Peyer's patch (tissue), 4 donors: ENCODE data around the gene AKAP13. TPM values are rescaled to one million over a fixed set of nuclear protein-coding genes. Genes with fewer than 3 reads are reported as not detected.
A peak's percentile ranks its signal among the peaks of the same experiment; 100 is the strongest.
"Not testable (repeated sequence)": the region's sequence is repeated elsewhere in the genome, so short reads cannot be mapped to it uniquely, and the experiment has no call there.

ENCODE experiments used
- DNase-seq, 3 donors: peaks; one replicate each; pipeline ENCODE4 v3.0.0-alpha.2; 2017 to 2019
- H3K27ac ChIP-seq, 4 donors: fragments of 200-600 bp; sonication (generic); one replicate each; pipeline ENCODE4 v1.5.1; 2016 to 2019
- H3K27me3 ChIP-seq, 2 donors: fragments of 200-600 bp; sonication (generic); one replicate each; pipeline ENCODE4 v1.5.1; 2019
- H3K36me3 ChIP-seq, 3 donors: fragments of 200-600 bp; sonication (generic); one replicate each; pipeline ENCODE4 v1.5.1; 2016 to 2019
- H3K4me1 ChIP-seq, 4 donors: fragments of 200-600 bp; sonication (generic); one replicate each; pipeline ENCODE4 v1.5.1; 2016 to 2019
- H3K4me3 ChIP-seq, 4 donors: fragments of 200-600 bp; sonication (generic); 1 replicate in 3 of 4; 2 replicates in 1 of 4; pipeline ENCODE4 v1.5.1; 2016 to 2019; ENCODE audit warnings: mild to moderate bottlenecking in 1 of 4
- H3K9me3 ChIP-seq, 4 donors: fragments of 200-600 bp; sonication (generic); one replicate each; pipeline ENCODE4 v1.5.1; 2016 to 2019; ENCODE audit warnings: mild to moderate bottlenecking in 1 of 4
- POLR2A ChIP-seq, 2 donors: fragments of 450-650 bp; IDR thresholded peaks; one replicate each; pipeline ENCODE4 v1.5.1; 2017; ENCODE audit warnings: antibody characterized with exemption in 2 of 2, mild to moderate bottlenecking in 2 of 2, moderate library complexity in 2 of 2
- total RNA-seq, 4 donors: library from RNA; depleted of rRNA; stranded (reverse); fragments of >200 nt; gene quantifications; one replicate each; pipeline ENCODE4 v1.1.0, GENCODE V29; 2016
- TF ChIP-seq, protein P1 (sequence below), 6 experiments: fragments of 450-650 bp in 4 of 6; fragments of 200-600 bp in 2 of 6; sonication (generic) in 1 of 6; IDR thresholded peaks; one replicate each; pipeline ENCODE4 v1.5.1; 2017 to 2019; ENCODE audit warnings: antibody characterized with exemption in 6 of 6, mild to moderate bottlenecking in 3 of 6, moderate library complexity in 1 of 6

AKAP13 gene
- total RNA-seq, 4 donors from 2014 or later: 166 to 742 (median 242) TPM

DNA sequence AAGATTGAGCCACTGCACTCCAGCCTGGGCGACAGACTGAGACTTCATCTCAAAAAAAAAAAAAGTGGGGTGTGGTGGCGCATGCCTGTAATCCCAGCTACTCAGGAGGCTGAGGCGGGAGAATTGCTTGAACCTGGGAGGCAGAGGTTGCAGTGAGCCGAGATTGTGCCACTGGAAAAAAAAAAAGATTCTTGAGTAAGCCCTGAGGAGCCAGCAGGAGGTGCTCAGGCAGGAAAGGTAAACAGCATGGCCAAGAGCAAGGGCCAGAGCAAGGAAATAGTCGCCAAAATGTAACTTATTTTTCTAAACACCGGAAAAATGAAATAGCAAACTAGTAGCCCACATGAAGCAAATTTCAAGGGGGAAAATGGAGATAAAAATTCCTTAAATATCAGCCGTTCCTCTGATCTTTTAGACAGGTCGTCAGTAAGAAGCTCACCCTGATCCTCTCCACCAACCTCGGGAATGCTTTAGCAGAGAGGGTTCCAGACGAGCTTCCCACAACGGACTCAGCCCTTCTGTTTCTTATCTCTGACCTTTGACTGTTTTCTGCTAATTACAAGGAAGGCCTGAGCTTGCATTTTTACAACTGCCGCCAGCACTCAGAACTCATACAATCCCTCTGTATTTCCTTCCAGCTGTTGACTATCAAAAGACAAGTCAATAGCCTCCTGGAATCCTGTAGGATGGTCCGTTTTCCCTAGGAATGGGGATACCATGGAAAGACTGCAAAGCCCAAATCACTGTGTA lies 45.0 kb upstream of the AKAP13 start:
- DNase-seq: peak in 1 of 3 donors; percentile 68

GRCh38 chr15:85336880-85337279 lies 43.5 kb upstream of the AKAP13 start:
- H3K9me3 ChIP-seq: no peaks in the 10 kb centered on the region
- H3K36me3 ChIP-seq: no peaks in the 10 kb centered on the region
- no peaks in the 10 kb centered on the region for H3K27me3 ChIP-seq
- DNase-seq: no peak
- no peak for TF ChIP-seq POLR2A (IDR thresholded peaks at IDR 0.05)
- TF ChIP-seq, protein P1, sequence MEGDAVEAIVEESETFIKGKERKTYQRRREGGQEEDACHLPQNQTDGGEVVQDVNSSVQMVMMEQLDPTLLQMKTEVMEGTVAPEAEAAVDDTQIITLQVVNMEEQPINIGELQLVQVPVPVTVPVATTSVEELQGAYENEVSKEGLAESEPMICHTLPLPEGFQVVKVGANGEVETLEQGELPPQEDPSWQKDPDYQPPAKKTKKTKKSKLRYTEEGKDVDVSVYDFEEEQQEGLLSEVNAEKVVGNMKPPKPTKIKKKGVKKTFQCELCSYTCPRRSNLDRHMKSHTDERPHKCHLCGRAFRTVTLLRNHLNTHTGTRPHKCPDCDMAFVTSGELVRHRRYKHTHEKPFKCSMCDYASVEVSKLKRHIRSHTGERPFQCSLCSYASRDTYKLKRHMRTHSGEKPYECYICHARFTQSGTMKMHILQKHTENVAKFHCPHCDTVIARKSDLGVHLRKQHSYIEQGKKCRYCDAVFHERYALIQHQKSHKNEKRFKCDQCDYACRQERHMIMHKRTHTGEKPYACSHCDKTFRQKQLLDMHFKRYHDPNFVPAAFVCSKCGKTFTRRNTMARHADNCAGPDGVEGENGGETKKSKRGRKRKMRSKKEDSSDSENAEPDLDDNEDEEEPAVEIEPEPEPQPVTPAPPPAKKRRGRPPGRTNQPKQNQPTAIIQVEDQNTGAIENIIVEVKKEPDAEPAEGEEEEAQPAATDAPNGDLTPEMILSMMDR (IDR thresholded peaks at IDR 0.05): no peak
- H3K27ac ChIP-seq: no peak overlapping the region
- peaks cover 0 to 14% (median 0%) of the 10 kb centered on the region in 4 donors for H3K4me1 ChIP-seq
- H3K4me3 ChIP-seq: no peak overlapping the region

More for the DNA sequence above, 45.0 kb upstream of the AKAP13 start:
- no peak for TF ChIP-seq POLR2A (IDR thresholded peaks at IDR 0.05)
- TF ChIP-seq, protein P1 (IDR thresholded peaks at IDR 0.05): peak in 3 of 6 experiments; percentile 14 to 39 (median 24)
- H3K9me3 ChIP-seq: no peaks in the 10 kb centered on the region
- no peak overlapping the region for H3K4me3 ChIP-seq
- H3K36me3 ChIP-seq: no peaks in the 10 kb centered on the region
- H3K4me1 ChIP-seq: peaks cover 0 to 29% (median 8%) of the 10 kb centered on the region in 4 donors
- H3K27me3 ChIP-seq: no peaks in the 10 kb centered on the region
- H3K27ac ChIP-seq: peak overlapping the region in 3 of 4 donors; percentile 18 to 83 (median 69)

- Histone ChIP-seq H3K36me3 (no peaks in the 10 kb centered on the region), H3K9me3 (no peaks in the 10 kb centered on the region), H3K4me3 (no peak overlapping the region), H3K27ac (no peak overlapping the region), H3K4me1 (peaks cover 0 to 9% (median 0%) of the 10 kb centered on the region in 4 donors), H3K27me3 (no peaks in the 10 kb centered on the region)
- TF ChIP-seq, protein P1 (IDR thresholded peaks at IDR 0.05): no peak
- TF ChIP-seq POLR2A (IDR thresholded peaks at IDR 0.05): no peak
- no peak for DNase-seq
Observed at GRCh38 chr15:85337425-85338074, 42.9 kb upstream of the AKAP13 start.

DNA sequence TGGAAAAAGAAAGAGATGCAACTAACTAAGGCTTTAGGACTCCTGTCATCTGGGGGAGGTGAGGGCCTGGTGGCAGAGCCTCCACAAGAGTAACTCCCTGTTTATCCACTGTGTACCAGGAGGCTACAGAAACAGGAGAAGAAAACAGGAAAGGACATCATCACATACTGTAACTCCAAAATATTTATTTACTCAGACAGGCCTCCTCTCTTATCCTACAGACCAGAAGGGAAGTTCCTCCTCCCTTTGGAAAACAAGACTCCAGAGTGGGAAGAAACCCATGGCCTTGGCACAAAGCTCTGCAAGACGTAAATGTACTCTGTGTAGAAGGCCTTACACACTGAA lies 40.1 kb upstream of the AKAP13 start:
- no peak for TF ChIP-seq POLR2A (IDR thresholded peaks at IDR 0.05)
- TF ChIP-seq, protein P1 (IDR thresholded peaks at IDR 0.05): no peak
- no peaks in the 10 kb centered on the region for H3K36me3 ChIP-seq
- H3K9me3 ChIP-seq: no peaks in the 10 kb centered on the region
- no peak overlapping the region for H3K4me3 ChIP-seq
- DNase-seq: no peak
- H3K27me3 ChIP-seq: no peaks in the 10 kb centered on the region
- peaks cover 0 to 18% (median 0%) of the 10 kb centered on the region in 4 donors for H3K4me1 ChIP-seq
- H3K27ac ChIP-seq: no peak overlapping the region

- Histone ChIP-seq H3K4me1 (peaks cover 0 to 15% (median 0%) of the 10 kb centered on the region in 4 donors), H3K4me3 (no peak overlapping the region), H3K36me3 (no peaks in the 10 kb centered on the region), H3K27ac (no peak overlapping the region), H3K9me3 (no peaks in the 10 kb centered on the region), H3K27me3 (no peaks in the 10 kb centered on the region)
- DNase-seq: no peak
- no peak for TF ChIP-seq POLR2A (IDR thresholded peaks at IDR 0.05)
- TF ChIP-seq, protein P1 (IDR thresholded peaks at IDR 0.05): no peak
Observed at GRCh38 chr15:85340852-85341251, 39.6 kb upstream of the AKAP13 start.

DNA sequence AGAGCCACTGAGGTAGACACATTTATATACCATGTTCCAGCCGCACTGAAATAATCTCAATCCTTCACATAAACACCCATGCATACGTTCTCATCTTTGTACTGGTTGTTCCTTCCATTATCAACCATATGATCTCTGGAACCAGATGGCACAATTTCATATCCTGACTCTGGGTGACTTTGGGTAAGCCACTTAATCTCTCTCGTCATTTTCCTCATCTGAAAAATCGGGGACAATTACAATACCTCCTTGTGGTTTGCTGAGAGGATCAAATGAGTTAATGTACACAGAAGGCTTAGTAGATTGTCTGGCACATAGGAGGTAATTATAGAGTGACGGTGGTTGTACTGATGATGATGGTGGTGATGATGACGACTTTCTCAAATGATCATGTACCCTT lies 38.2 kb upstream of the AKAP13 start:
- H3K27ac ChIP-seq, DNase-seq, H3K4me3 ChIP-seq, H3K27me3 ChIP-seq, H3K9me3 ChIP-seq, H3K36me3 ChIP-seq: not testable (repeated sequence)
- H3K4me1 ChIP-seq: peaks cover 0 to 13% (median 0%) of the 10 kb centered on the region in 4 donors

DNA sequence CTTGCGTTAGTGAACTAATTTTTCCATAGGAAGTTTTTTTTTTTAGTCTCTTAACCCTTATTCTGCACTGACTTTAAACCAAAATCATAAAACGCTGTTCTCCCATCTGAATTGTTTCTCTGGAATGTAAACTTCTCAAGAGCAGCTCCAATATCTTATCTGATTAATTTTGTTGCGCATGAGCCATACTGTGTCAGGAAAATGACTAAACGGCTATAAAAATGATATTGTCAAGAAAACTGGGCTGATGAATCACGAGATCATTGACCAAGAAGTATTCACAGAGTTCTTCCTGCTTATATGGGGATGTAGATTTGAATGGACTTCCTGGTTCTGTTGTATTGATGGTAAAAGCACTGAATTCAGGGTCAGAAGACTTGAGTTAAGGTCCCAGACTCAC lies 37.0 kb upstream of the AKAP13 start:
- H3K27me3 ChIP-seq, H3K9me3 ChIP-seq, H3K4me3 ChIP-seq, DNase-seq, H3K36me3 ChIP-seq: not testable (repeated sequence)
- H3K4me1 ChIP-seq: peaks cover 0 to 13% (median 0%) of the 10 kb centered on the region in 4 donors
- peak overlapping the region in 3 of 4 donors; percentile 24 to 70 (median 63) for H3K27ac ChIP-seq

DNA sequence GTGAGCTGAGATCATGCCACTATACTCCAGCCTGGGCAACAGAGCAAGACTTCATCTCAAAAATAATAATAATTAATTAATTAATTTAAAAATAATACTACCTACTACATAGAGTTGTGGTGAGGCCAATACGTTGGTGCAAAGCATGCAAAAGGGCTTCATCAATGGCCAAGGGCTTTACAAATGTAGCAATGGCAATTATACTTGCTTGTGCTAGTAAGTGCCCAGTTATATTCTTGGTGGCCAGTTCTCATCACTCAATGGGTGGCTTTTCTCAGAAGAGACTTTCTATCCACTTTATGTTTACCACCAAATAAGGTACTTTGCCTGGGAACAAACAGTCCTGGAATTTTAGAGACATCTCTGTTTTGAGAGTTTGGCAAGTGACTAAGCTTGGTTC lies 36.2 kb upstream of the AKAP13 start:
- not testable (repeated sequence) for DNase-seq, H3K9me3 ChIP-seq, H3K4me3 ChIP-seq, H3K36me3 ChIP-seq, H3K27me3 ChIP-seq
- Histone ChIP-seq H3K27ac (peak overlapping the region in 2 of 4 donors; percentile 63 to 70), H3K4me1 (peaks cover 0 to 13% (median 0%) of the 10 kb centered on the region in 4 donors)

DNA sequence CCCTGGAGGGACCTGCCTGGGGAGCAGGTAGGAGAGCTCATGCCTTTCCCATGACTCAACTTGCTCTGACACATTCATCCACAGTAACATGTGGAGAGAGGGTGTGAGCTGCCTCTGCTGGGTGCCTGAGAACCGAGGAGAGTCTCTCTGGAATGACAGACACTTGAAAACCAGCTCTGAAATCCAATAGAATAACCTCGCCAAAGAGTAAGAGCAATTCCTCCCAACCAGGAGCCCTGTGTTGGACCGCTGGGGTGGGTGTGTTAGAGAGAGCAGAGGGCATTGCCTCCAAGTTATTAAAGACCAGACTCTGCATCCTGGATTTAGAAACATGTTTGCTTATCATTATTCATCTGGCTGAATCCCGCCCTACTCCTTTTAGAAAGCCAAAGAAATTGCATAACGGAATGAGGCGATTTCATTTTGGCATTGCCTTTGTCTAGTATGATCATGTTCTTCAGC lies 35.7 kb upstream of the AKAP13 start:
- peak in 1 of 3 donors; percentile 53 for DNase-seq
- Histone ChIP-seq H3K4me1 (peaks cover 0 to 13% (median 0%) of the 10 kb centered on the region in 4 donors), H3K27ac (peak overlapping the region in 3 of 4 donors; percentile 17 to 53 (median 52))
- not testable (repeated sequence) for H3K36me3 ChIP-seq, H3K9me3 ChIP-seq, H3K4me3 ChIP-seq, H3K27me3 ChIP-seq
